C4-2B (cell line): ENCODE data around the gene UHRF1.
"Not testable (repeated sequence)": the region's sequence is repeated elsewhere in the genome, so short reads cannot be mapped to it uniquely, and the experiment has no call there.

Experiments used
- H3K27ac ChIP-seq: fragments of 450-650 bp; 2 replicates; pipeline ENCODE4 v1.5.1; 2017
- ZFX ChIP-seq: fragments of 450-650 bp; IDR thresholded peaks from 2 replicates; pipeline ENCODE4 v1.6.1; 2017
- TF ChIP-seq, protein P1 (sequence below): fragments of 450-650 bp; conservative IDR thresholded peaks from 2 replicates; pipeline ENCODE4 v1.5.1; 2017; ENCODE audit warnings: mild to moderate bottlenecking

The UHRF1 gene

DNA sequence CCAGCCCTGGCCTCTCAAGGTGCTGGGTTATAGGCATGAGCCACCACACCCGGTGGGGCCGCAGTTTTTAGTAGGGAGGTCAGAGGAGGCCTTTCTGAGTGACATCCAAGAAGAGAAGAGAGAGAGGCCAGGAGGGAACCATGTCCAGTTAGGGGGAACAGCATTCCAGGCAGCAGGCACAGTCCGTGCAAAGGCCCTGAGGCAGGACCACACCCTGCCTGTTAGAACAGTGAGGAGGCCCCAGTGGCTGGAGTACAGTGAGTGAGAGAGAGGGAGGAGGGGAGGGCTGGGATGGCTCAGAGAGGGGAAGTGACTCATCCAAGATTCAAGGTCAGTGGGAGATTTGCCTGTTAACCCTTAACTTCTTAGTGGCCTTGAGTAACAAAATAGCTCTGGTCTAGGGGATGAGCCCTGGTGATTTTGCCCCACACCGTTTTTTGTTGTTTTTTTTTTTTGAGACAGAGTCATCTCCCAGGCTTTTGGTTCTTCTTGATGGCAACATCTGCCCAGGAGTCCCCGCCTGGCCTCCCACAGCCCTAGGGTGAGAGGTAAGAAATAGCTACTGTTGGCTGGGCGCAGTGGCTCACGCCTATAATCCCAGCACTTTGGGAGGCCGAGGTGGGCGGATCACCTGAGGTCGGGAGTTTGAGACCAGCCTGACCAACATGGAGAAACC, 39.1 kb upstream of the UHRF1 start:
- H3K27ac ChIP-seq: no peak overlapping the region
- TF ChIP-seq, protein P1, sequence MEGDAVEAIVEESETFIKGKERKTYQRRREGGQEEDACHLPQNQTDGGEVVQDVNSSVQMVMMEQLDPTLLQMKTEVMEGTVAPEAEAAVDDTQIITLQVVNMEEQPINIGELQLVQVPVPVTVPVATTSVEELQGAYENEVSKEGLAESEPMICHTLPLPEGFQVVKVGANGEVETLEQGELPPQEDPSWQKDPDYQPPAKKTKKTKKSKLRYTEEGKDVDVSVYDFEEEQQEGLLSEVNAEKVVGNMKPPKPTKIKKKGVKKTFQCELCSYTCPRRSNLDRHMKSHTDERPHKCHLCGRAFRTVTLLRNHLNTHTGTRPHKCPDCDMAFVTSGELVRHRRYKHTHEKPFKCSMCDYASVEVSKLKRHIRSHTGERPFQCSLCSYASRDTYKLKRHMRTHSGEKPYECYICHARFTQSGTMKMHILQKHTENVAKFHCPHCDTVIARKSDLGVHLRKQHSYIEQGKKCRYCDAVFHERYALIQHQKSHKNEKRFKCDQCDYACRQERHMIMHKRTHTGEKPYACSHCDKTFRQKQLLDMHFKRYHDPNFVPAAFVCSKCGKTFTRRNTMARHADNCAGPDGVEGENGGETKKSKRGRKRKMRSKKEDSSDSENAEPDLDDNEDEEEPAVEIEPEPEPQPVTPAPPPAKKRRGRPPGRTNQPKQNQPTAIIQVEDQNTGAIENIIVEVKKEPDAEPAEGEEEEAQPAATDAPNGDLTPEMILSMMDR: no peak
- no peak for TF ChIP-seq ZFX

GRCh38 chr19:4871711-4872110, 37.6 kb upstream of the UHRF1 start:
- TF ChIP-seq, protein P1: no peak
- TF ChIP-seq ZFX: no peak
- no peak overlapping the region for H3K27ac ChIP-seq

GRCh38 chr19:4873930-4874329, 35.4 kb upstream of the UHRF1 start:
- no peak for TF ChIP-seq ZFX
- TF ChIP-seq, protein P1: no peak

DNA sequence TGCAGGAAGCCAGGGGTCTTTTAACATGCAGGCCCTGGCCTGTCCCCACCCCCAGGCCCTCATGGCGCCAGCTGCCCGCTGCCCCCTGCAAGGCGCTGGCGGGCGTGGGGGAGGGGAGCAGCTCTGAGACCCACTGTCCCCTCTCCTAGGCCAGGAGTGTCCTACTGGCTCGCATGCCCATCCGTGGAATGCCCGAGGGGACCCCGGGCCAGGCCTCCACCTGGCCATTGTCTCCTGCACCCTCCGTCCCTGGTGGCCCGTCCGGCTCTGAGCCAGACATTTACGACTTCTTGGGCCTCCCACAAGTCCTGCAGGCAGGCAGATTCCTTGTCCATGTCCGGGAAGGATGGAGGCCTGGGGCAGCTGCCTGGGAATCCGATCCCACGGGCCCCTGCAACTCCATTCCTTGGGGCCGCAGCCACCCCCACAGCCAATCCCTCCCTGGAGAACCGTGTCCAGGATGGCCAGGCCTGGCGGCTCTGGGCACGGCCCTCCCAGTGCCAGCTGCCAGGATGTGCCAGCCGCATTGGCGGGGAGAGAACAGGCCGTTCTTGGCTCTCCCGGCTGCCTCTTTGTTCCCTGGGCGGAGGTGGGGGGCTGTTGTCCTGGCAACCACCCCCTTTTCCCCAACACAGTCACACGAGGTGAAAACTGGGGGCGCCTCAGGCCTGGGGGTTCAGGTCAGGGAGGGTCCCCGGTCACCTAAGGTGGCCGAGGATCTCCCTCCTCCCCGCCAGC, 31.4 kb upstream of the UHRF1 start:
- TF ChIP-seq ZFX: no peak
- TF ChIP-seq, protein P1: no peak
- H3K27ac ChIP-seq: no peak overlapping the region

More at GRCh38 chr19:4873930-4874329, 35.4 kb upstream of the UHRF1 start:
- no peak overlapping the region for H3K27ac ChIP-seq

- no peak for TF ChIP-seq ZFX
- TF ChIP-seq, protein P1: no peak
- H3K27ac ChIP-seq: no peak overlapping the region
These were observed 30.8 kb upstream of the UHRF1 start for GRCh38 chr19:4878491-4878968.

DNA sequence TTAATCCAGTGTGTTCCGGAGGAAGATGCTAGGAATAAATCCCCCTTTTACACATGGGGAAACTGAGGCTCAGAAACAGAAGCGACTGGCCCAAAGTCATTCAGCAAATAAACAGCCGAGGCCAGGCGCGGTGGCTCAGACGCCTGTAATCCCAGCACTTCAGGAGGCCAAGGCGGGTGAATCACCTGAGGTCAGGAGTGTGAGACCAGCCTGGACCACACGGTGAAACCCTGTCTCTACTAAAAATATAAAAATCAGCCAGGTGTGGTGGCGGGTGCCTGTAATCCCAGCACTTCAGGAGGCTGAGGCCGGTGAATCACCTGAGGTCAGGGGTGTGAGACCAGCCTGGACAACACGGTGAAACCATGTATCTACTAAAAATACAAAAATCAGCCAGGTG, 30.3 kb upstream of the UHRF1 start:
- TF ChIP-seq, protein P1: no peak
- no peak for TF ChIP-seq ZFX
- no peak overlapping the region for H3K27ac ChIP-seq

- H3K27ac ChIP-seq: not testable (repeated sequence)
These were observed 26.4 kb upstream of the UHRF1 start for GRCh38 chr19:4882874-4883273.

- H3K27ac ChIP-seq: not testable (repeated sequence)
These were observed 24.3 kb upstream of the UHRF1 start for GRCh38 chr19:4884993-4885392.

- not testable (repeated sequence) for H3K27ac ChIP-seq
These were observed 21.5 kb upstream of the UHRF1 start for GRCh38 chr19:4887803-4888202.
